ENCODE data around the gene CLPTM1L.

CLPTM1L gene

GRCh38 chr5:1268666-1269065, 76.2 kb downstream of the CLPTM1L start:
- TF ChIP-seq ZNF513 (tag by site-specific recombination; IDR thresholded peaks at IDR 0.05): no peak
- TF ChIP-seq ZFP41 (tag by site-specific recombination; IDR thresholded peaks at IDR 0.05; ENCODE audit: borderline replicate concordance): no peak
- TF ChIP-seq ZBTB1 (tag by site-specific recombination; IDR thresholded peaks at IDR 0.05): no peak
- TF ChIP-seq ZNF274 (IDR thresholded peaks at IDR 0.05; ENCODE audit: low read length): no peak
- no peak for TF ChIP-seq ZNF274 (tag by site-specific recombination; IDR thresholded peaks at IDR 0.05; ENCODE audit: borderline replicate concordance)
- TF ChIP-seq ZNF548 (tag by site-specific recombination; IDR thresholded peaks at IDR 0.05): no peak
- TF ChIP-seq ZNF16 (tag by site-specific recombination; IDR thresholded peaks at IDR 0.05; ENCODE audit: low read depth): no peak
- no peak for TF ChIP-seq ZNF248 (tag by site-specific recombination; IDR thresholded peaks at IDR 0.05)
- TF ChIP-seq ZNF211 (tag by site-specific recombination; IDR thresholded peaks at IDR 0.05; ENCODE audit: low read depth): no peak
- no peak for TF ChIP-seq ZNF148 (tag by site-specific recombination; IDR thresholded peaks at IDR 0.05; ENCODE audit: borderline replicate concordance)
- TF ChIP-seq ZNF76 (tag by site-specific recombination; IDR thresholded peaks at IDR 0.05; ENCODE audit: borderline replicate concordance, low read depth): no peak
- TF ChIP-seq ZNF610 (tag by site-specific recombination; IDR thresholded peaks at IDR 0.05; ENCODE audit: borderline replicate concordance): no peak
- TF ChIP-seq ZNF837 (tag by site-specific recombination; IDR thresholded peaks at IDR 0.05): no peak
- no peak for TF ChIP-seq ZSCAN23 (tag by site-specific recombination; IDR thresholded peaks at IDR 0.05)
- TF ChIP-seq ZNF626 (tag by site-specific recombination; IDR thresholded peaks at IDR 0.05): no peak
- no peak for TF ChIP-seq ZNF701 (tag by site-specific recombination; IDR thresholded peaks at IDR 0.05)
- TF ChIP-seq PBX3 (CRISPR knock-in tag; IDR thresholded peaks at IDR 0.05): no peak
- H3K4me1 ChIP-seq (ENCODE audit: control insufficient read depth, insufficient read depth, low read length): no peaks in the 10 kb centered on the region
- no peaks in the 10 kb centered on the region for H3K9me3 ChIP-seq (ENCODE audit: control insufficient read depth, insufficient read depth, low read depth, low read length)
- ChIA-PET POLR2A (no interaction called here), CTCF (no interaction called here)
- no peak overlapping the region for H3K27ac ChIP-seq (ENCODE audit: extremely low read depth, low read depth, low read length)
- H3K4me3 ChIP-seq (ENCODE audit: low read depth, low read length): no peak overlapping the region
- no peaks in the 10 kb centered on the region for H3K36me3 ChIP-seq (ENCODE audit: control insufficient read depth in 2 of 2, insufficient read depth in 1 of 2, low read length in 2 of 2)

- CTCF ChIA-PET: no interaction called here
- H3K27ac ChIP-seq (ENCODE audit: extremely low read depth, low read depth, low read length): no peak overlapping the region
- no peaks in the 10 kb centered on the region for H3K4me1 ChIP-seq (ENCODE audit: control insufficient read depth, insufficient read depth, low read length)
- H3K4me3 ChIP-seq (ENCODE audit: low read depth, low read length): no peak overlapping the region
- H3K36me3 ChIP-seq (ENCODE audit: control insufficient read depth in 2 of 2, insufficient read depth in 1 of 2, low read length in 2 of 2): no peaks in the 10 kb centered on the region
- H3K9me3 ChIP-seq (ENCODE audit: control insufficient read depth, insufficient read depth, low read depth, low read length): no peaks in the 10 kb centered on the region
- POLR2A ChIA-PET: no interaction called here
- TF ChIP-seq ZNF580 (tag by site-specific recombination; IDR thresholded peaks at IDR 0.05): no peak
- TF ChIP-seq ZNF398 (tag by site-specific recombination; IDR thresholded peaks at IDR 0.05): no peak
- no peak for TF ChIP-seq ZNF704 (tag by site-specific recombination; IDR thresholded peaks at IDR 0.05)
- no peak for TF ChIP-seq YY2 (tag by site-specific recombination; IDR thresholded peaks at IDR 0.05)
- TF ChIP-seq TSHZ1 (tag by site-specific recombination; IDR thresholded peaks at IDR 0.05; ENCODE audit: borderline replicate concordance): no peak
- no peak for TF ChIP-seq OVOL3 (tag by site-specific recombination; IDR thresholded peaks at IDR 0.05)
These were observed 76.8 kb downstream of the CLPTM1L start for GRCh38 chr5:1268056-1268455.

Data from HEK293 (cell line).